Activated T-cell treated with anti-CD3 and anti-CD28 coated beads, Interleukin-2, amount 50 U/mL, for 4 hours (primary cell): ENCODE results near the gene USP40. TPM values are rescaled to one million over a fixed set of nuclear protein-coding genes. Genes with fewer than 3 reads are reported as not detected.

Experiments used
- total RNA-seq, 3 donors: library from RNA; stranded (reverse); gene quantifications; one replicate each; pipeline ENCODE4 v1.2.1, GENCODE V29; 2021

Gene USP40
- total RNA-seq, 3 donors from 2014 or later, result 10.8 to 12.5 (median 11.5) TPM

Other genes with a start within 250 kb of the USP40 start
- gene DGKD, start 212.3 kb downstream of the USP40 start, total RNA-seq, result 10 to 100 TPM; 38.8 to 44.9 (median 39.3) TPM
- not detected for gene UGT1A8, start 50.9 kb upstream of the USP40 start, total RNA-seq
- gene UGT1A10, start 69.7 kb upstream of the USP40 start, total RNA-seq, result not detected
- gene UGT1A9, start 105.1 kb upstream of the USP40 start, total RNA-seq, result not detected
- gene UGT1A7, start 115.1 kb upstream of the USP40 start, total RNA-seq, result under 1 TPM in 1 of 3 donors, not detected in 2; 0.10 TPM
- under 1 TPM in 1 of 3 donors, not detected in 2; 0.24 TPM for gene UGT1A6, start 126.1 kb upstream of the USP40 start, total RNA-seq
- not detected for gene UGT1A5, start 146.1 kb upstream of the USP40 start, total RNA-seq
- not detected for gene UGT1A4, start 152.0 kb upstream of the USP40 start, total RNA-seq
- gene UGT1A3, start 162.3 kb upstream of the USP40 start, total RNA-seq, result not detected
- not detected for gene UGT1A1, start 193.5 kb upstream of the USP40 start, total RNA-seq
- gene MROH2A, start 211.5 kb upstream of the USP40 start, total RNA-seq, result not detected